GM21723 (cell line): ENCODE measurements around the gene UGT1A6.

Experiments used
- ATAC-seq: cut with Tn5 transposase; IDR thresholded peaks from one replicate; pipeline ENCODE4 v1.9.1; 2021; ENCODE audit warnings: mild to moderate bottlenecking, moderate library complexity; ENCODE audit not compliant: unreplicated experiment

UGT1A6 gene

DNA sequence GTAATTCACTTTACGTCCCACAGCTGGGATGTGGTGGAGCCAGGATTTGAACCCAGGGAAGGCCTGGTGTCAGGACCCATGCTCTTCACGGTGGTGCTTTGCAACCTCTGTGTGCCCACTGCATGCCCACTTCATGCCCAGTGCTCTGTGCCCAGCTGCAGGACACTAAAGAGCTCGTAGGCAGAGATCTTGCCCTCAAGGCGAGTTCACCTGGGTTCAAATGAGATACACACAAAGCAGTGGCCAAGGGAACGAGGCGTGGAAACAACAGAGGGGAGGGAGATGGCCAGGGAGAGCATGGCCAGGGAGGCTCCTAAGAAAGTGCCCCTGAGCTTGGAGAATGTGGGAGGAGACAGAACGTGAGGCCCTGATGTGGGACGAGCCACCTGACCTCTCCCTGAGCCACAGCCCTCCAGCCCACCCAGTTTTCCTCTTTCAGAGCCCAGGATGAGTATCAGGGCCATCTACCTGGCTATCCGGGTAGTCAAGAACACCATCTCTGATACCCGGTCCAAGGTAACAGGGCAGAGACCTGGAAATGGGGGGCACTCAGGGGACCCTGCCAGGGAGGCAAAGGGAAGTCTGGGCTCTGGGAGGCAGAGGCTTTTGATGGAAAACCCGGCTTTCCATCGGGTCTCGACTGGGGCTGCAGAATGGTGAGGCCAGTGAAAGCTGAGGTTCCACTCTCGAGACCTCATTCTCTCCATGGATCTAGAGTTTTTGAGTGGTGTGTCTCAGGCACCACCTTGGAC lies 105.8 kb downstream of the UGT1A6 start:
- no peak for ATAC-seq

DNA sequence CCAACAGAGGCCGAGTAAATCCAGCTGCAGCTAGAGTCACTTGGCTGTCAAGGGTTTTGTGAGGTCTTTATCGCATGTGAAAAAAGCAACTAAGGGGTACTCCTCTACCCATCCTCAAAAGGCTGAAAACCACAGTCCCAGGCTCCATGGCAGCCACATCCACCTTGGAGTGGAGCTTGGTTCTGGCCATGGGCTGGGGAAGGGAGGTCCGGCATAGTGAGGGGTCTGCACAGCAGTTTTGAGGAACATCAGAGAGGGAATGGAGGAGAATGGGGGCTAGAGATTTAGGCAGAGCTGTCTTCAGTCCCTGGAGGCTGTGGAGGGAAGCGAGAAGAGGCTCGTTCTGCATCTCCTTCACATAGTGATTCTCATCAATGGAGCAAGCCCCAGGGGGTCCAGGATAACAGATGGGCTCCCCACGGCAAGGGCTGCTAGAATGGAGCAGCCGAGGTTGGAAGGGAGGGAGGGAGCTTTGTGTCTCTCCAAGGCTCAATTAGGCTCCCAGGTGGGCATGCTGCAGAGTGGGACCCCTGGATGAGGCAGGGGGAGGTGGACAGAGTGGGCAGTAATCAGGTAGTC lies 106.5 kb downstream of the UGT1A6 start:
- no peak for ATAC-seq

DNA sequence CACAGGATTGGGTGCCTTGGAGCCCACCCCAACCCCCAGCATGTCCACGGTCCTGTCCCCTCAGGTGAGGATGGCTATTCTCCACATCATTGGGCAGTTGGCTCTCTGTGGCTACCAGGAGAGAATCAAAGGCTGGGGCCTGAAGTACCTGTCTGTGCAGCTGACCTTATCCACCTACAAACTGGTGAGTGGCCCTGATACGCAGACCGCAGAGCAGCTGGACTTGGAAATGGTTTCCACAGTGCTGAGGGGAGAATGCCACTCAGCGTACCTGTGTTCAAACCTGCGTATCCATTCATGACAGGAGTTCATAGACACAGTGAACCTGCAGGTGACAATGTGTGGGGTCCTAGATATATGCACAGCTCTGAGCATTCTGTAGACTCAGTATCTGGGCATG lies 107.0 kb downstream of the UGT1A6 start:
- ATAC-seq, result no peak

DNA sequence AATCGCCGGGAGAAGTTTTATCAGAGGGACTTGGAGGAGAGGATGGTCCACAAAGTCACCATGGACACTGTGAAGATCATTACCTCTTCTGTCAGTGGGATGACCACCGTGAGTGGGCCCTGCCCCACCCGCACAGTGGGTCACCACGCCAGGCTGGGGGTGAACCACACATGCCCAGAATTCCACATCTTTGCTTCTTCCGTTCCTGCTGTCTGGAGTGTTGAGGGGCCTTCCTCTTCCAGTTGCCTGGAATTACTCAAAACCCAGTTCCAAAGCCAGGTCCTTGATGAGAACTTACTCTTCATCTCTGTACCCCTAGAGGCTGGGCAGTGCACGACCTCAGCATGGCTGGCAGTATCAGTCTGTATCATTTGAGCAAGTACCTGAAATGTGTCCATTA lies 107.5 kb downstream of the UGT1A6 start:
- ATAC-seq, result no peak

GRCh38 chr2:233801357-233802131 lies 108.9 kb downstream of the UGT1A6 start:
- peak; percentile 65 for ATAC-seq

- no peak for ATAC-seq
Measured at GRCh38 chr2:233802132-233802815, 109.6 kb downstream of the UGT1A6 start.

DNA sequence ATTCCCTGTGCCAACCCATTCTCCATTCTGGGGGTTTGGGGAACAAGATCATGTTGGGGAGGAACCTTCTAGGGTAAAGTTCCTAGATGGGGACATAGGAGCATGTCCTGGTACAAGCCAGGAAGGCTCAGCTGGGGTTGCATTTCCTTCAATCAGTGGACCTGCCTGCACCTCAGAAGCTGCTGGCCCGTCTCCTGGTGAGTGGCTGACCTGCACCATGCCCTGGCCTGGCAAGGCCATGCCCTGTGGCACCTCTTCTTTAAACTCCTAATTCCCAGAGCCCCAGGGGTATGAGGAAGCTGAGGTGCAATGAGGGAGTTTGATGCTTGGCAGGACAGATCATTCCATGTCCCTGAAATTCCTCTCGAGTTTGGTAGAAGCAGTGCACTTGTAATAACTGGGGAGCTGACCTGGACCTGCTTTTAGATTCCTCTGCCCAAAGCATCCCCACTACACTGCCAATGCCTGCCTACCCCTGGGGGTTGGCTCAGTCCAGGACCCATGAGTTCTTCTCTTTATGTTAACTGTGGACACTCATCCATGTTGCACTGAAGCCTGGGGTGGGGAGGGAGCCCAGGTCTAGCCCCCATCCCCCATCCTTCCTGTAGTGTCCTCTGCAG lies 110.7 kb downstream of the UGT1A6 start:
- ATAC-seq, result no peak

- no peak for ATAC-seq
Measured at GRCh38 chr2:233803994-233804393, 111.3 kb downstream of the UGT1A6 start.

DNA sequence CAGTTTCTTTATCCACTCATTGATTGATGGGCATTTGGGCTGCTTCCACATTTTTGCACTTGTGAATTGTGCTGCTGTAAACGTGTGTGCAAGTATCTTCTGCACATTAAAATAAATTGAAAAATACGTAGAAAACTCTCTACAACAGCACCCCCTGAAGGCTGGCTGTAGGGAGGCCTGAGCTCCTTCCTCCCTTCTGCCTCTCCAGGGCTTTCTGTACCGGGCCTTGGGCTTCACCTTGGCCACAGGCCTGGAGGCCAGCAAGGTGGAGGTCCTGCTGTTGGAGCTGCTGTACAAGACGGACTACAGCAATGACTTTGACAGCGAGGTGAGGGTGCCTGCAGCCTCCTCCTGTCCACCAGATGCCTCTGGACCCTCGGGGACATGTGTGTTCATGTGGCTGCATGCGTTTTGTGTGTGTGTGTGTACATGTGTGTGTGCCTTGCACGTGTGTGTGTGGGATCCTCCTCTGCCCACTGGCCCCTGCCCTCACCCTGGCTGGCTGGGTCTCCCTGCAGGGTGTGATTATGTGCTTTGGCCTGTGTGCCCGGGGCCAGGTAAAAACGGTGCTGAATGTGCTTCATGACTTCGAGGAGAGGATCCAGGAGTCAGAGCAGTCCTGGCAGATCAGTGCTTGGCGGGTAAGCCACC lies 114.7 kb downstream of the UGT1A6 start:
- no peak for ATAC-seq

DNA sequence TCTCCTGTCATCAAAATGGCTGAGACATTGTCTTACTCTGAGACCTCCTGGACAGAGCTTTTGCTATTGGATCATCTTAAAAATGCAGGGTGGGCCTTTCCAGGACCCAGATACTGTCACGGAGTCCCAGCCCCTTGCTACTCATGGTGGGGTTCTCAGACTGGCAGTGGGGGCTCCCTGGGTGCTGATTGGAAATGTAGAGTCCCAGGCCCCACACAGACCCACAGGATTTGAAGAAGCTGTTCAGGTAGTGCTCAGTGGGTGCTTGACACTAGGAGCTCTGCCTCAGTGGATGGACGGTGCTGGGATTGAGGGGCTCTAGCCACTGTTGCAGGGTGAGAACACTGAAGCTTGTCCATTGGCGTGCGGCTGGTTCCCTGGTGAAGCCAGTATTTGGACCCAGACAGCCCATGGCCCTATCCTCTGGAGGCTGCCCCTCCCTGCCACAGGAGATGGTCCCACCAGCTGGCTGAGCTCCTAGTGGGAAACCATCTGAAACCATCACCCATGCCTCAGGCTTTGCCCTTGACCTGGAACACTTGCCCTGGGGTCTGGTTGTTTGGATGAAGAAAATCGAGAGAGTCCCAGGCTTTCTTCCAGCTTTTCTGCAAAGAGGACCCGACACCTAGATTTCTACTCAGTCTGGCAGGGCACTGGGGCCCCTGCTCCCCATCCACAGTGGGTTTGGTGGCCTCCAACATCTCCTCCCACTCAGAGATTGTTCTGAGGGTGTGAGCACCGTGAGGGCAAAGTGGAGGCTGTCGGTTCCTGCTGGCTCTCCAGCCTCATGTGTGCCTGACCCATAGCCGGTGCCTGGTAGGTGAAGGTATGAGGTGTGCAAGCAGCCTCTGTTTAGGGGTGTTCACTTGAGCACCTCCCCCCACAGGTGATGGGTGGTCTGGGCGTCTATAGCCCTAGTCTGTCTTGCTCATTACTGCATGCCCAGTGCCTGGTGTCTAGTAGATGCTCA lies 115.6 kb downstream of the UGT1A6 start:
- ATAC-seq, result no peak

DNA sequence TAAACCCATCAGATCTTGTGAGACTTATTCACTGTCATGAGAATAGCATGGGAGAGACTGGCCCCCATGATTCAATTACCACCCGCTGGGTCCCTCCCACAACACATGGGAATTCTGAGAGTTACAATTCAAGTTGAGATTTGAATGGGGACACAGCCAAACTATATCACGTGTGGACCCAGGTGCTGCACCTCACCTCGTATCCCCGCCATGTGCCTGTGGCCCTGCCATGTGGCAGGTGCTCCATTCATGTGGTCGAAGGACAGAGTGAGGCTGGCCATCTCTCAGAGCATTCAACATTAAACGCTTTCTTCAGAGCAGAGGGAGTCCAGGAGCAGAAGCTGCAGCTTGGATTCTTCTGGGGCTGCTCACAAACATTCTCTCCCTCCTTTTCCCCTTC lies 117.7 kb downstream of the UGT1A6 start:
- no peak for ATAC-seq

- no peak for ATAC-seq
Measured at GRCh38 chr2:233811087-233811486, 118.4 kb downstream of the UGT1A6 start.

GRCh38 chr2:233811732-233812131 lies 119.0 kb downstream of the UGT1A6 start:
- ATAC-seq, result no peak

DNA sequence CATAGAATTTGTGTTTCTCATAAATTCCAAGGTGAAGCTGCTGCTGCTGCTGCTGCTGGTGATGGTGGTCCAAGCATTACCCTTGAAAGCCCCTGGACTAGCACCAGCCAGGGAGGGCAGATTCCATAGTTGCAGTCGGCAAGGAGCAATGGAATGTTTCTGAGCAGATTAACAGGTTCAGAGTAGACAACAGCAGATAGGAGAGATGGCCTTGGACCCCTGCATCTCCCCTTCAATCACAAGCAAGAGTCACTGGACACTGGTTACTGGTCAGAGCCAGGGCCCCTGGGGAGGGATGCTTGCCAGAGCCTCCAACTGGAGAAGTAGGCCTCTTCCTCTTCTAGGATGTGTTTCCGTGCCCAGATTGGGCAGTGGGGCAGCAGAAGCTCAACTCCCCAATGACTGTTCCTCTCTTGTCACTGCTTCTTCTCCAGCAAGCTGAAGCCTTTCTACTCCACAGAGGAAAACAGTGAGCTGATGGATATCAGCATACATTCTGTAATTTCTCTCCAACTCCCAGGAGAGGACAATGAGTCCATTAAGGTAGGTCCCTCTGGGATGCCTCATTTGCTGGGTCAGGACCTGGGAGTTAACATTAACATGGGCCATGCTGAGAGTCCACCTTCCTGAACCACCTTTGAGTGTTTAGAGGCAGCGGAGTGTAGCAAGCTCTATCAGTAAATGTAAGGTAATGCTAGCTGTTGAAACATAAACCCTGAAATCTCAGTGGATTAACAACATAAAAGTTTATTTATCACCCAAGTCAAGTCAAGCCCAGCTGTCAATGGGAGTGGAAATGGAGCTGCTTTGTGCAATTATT lies 120.8 kb downstream of the UGT1A6 start:
- ATAC-seq, result no peak

- no peak for ATAC-seq
Measured at GRCh38 chr2:233814056-233814835, 121.6 kb downstream of the UGT1A6 start.

GRCh38 chr2:233815861-233816260 lies 123.2 kb downstream of the UGT1A6 start:
- no peak for ATAC-seq

DNA sequence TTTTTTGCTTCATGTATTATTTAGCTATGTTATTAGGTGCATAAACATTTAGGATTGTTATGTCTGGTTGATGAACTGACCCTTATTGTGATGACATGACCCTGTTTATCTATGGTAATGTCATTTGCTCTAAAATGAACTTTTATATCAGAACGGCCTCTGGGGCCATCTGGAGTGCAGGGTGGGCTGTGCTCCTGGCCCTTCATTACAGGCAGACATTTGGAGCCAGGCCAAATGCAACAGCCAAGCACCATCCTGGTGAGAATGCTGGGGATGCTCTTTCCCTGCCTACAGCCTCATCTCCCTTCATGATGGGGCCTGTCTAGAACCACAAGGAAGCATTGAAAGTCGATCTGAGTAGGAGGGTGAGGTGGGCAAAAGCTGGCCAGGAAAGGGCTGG lies 123.6 kb downstream of the UGT1A6 start:
- ATAC-seq, result no peak

GRCh38 chr2:233816771-233817170 lies 124.1 kb downstream of the UGT1A6 start:
- no peak for ATAC-seq
